GM18909 (cell line): ENCODE data around the gene HNRNPUL1.

Source experiments
- ATAC-seq: cut with Tn5 transposase; IDR thresholded peaks from one replicate; pipeline ENCODE4 v1.9.1; 2021; ENCODE audit warnings: mild to moderate bottlenecking; ENCODE audit not compliant: unreplicated experiment, poor library complexity

HNRNPUL1 gene

GRCh38 chr19:41351339-41352245, 87.4 kb downstream of the HNRNPUL1 start:
- ATAC-seq, result peak; percentile 40

- no peak for ATAC-seq
Measured at GRCh38 chr19:41352279-41352608, 88.1 kb downstream of the HNRNPUL1 start.

DNA sequence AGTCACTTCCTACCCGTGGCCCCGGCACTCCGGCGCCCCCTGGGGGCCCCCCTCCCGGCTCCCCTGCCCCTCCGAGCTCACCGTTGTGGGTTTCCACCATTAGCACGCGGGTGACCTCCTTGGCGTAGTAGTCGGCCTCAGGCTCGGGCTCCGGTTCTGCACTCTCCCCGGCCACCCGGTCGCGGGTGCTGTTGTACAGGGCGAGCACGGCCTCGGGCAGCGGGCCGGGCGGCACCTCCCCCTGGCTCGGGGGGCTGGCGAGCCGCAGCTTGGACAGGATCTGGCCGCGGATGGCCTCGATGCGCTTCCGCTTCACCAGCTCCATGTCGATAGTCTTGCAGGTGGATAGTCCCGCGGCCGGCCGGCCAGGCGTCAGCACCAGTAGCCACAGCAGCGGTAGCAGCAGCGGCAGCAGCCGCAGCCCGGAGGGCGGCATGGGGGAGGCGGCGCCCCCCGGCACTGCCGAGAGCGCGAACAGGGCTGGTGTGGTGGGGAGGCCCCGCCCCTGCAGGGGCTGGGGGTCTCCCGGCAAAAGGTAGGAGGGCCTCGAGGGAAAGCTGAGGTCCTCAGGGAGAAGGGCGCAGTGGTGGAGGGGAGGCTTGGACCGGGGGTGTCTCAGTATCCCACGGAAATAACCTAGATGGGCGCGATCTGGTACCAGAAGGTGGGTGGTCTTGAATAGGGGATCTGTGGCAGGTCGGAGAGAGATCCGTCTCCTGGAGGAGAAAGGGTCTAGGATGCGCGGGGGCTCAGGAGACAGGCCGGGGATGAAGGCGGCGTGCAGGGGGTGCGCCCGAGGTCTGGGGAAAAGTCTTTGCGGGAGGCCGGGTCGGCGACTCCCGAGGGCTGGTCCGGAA, 88.7 kb downstream of the HNRNPUL1 start:
- ATAC-seq, result no peak

GRCh38 chr19:41353466-41354342, 89.5 kb downstream of the HNRNPUL1 start, which contains the start of gene TGFB1:
TSS of gene TGFB1 (minus strand) at chr19:41353922. CDS start at chr19:41353044, 878 bp downstream.
- peak; percentile 46 for ATAC-seq

DNA sequence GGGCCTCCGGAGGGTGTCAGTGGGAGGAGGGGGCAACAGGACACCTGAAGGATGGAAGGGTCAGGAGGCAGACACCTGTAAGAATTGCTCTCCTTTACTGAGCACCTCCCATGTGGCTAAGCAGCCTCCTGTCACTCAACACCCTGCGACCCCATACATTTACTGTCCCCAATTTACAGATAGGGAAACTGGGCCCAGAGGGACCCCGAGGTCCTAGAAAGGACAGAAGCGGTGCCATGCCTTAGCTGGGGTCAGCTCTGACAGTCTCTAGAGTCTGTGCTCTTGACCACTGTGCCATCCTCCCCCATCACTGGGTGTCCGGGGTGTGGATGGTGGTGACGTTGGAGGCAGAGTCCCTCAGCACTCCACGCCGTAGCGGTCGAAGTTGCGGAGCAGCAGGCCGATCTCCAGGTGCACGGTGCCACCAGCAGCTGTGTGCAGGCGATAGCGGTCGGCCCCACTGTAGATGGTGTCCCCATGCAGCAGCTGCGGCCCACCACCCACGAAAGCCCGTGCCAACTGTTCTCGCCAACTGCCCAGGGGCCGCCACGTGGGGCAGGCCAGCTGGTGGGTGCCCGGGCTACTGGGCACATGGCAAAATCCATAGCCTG, 90.3 kb downstream of the HNRNPUL1 start:
- no peak for ATAC-seq

GRCh38 chr19:41355035-41355434, 90.9 kb downstream of the HNRNPUL1 start:
- no peak for ATAC-seq

DNA sequence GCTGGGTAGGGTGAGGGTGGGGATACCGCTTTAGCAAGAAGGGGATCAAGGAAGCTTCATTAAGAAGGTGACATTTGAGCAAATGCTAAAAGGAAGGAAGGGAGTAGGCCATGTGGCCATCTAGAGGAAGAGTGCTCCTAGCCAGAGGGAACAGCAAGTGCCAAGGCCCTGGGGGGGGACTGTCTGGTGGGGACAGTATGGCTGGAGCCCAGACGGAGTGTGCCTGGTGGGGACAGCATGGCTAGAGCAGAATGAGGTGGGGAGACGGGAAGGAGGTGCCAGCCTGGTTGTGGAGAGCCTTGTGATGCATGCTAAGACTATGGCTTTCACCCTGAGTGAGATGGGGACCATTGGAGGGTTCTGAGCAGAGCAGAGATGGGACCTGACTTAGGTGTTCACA, 91.6 kb downstream of the HNRNPUL1 start:
- no peak for ATAC-seq

GRCh38 chr19:41356984-41357739, 93.0 kb downstream of the HNRNPUL1 start:
- no peak for ATAC-seq
